ELF-1 (cell line): Measurements from ENCODE around the gene HSPB6.

Source experiments
- DNase-seq: peaks from one replicate; pipeline ENCODE4 v3.0.0-alpha.2; 2016; ENCODE audit warnings: low read depth, low spot score

HSPB6 gene

GRCh38 chr19:35746087-35746462, 10.8 kb downstream of the HSPB6 start:
- DNase-seq = no peak

GRCh38 chr19:35745328-35746086, 11.3 kb downstream of the HSPB6 start, which contains the start of the genes PSENEN and U2AF1L4:
Gene PSENEN (plus strand): TSS chr19:35745651. CDS start chr19:35745931, 280 bp downstream.
Gene U2AF1L4 (minus strand): TSS chr19:35745418. CDS start chr19:35745391, 27 bp downstream.
- peak; percentile 99 for DNase-seq

GRCh38 chr19:35744430-35745327, 12.2 kb downstream of the HSPB6 start:
- peak; percentile 99 for DNase-seq

- no peak for DNase-seq
Observed at GRCh38 chr19:35743640-35744429, 13.0 kb downstream of the HSPB6 start.

GRCh38 chr19:35742121-35742724, 14.6 kb downstream of the HSPB6 start, which contains the start of gene IGFLR1:
Gene IGFLR1 (minus strand): TSS chr19:35742452. CDS start chr19:35741180, 1,272 bp downstream.
- no peak for DNase-seq

- DNase-seq = no peak
Observed at GRCh38 chr19:35741203-35741515, 15.7 kb downstream of the HSPB6 start.

GRCh38 chr19:35740423-35741202, 16.2 kb downstream of the HSPB6 start:
- DNase-seq = peak; percentile 99

GRCh38 chr19:35740108-35740422, 16.8 kb downstream of the HSPB6 start:
- DNase-seq = no peak

GRCh38 chr19:35739275-35740107, 17.3 kb downstream of the HSPB6 start:
- no peak for DNase-seq

- no peak for DNase-seq
Observed at GRCh38 chr19:35738887-35739229, 18.0 kb downstream of the HSPB6 start.

- DNase-seq = no peak
Observed at GRCh38 chr19:35738021-35738886, 18.6 kb downstream of the HSPB6 start.

GRCh38 chr19:35736913-35737886, 19.6 kb downstream of the HSPB6 start:
- DNase-seq = no peak

GRCh38 chr19:35734889-35735288, 21.9 kb downstream of the HSPB6 start:
- no peak for DNase-seq

- no peak for DNase-seq
Observed at GRCh38 chr19:35734273-35734672, 22.6 kb downstream of the HSPB6 start.

- no peak for DNase-seq
Observed at GRCh38 chr19:35733180-35734125, 23.4 kb downstream of the HSPB6 start.

- DNase-seq = no peak
Observed at GRCh38 chr19:35732540-35733179, 24.2 kb downstream of the HSPB6 start.
